DMS114 treated with DMSO at 0.1 percent for 48 hours (cell line): Measurements from ENCODE around the gene RYR2.
"Not testable (repeated sequence)": the region's sequence is repeated elsewhere in the genome, so short reads cannot be mapped to it uniquely, and the experiment has no call there.

Experiments
- DNase-seq: peaks from one replicate; lab custom pipeline; 2025; ENCODE audit not compliant: unreplicated experiment; lab: John Stamatoyannopoulos, UW

The RYR2 gene

DNA sequence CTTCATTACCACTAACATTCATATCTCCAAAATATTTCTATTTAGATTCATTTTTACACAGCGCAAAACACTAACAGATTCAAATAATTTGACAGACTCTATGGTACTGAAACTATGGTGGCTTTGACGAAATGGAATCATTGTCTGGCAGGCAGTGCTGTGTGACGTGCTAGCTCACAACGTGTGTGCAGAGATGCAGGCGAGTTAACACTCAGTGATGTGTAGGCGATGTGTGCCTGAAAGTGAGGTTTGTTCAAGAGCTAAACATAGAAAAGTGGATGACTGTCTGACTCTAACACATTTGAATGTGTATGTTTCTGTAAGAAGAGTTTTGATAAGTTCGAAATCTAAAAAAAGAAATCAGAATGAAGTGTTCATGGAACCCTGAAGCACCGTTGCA is 97.7 kb downstream of the RYR2 start:
- DNase-seq, result no peak

DNA sequence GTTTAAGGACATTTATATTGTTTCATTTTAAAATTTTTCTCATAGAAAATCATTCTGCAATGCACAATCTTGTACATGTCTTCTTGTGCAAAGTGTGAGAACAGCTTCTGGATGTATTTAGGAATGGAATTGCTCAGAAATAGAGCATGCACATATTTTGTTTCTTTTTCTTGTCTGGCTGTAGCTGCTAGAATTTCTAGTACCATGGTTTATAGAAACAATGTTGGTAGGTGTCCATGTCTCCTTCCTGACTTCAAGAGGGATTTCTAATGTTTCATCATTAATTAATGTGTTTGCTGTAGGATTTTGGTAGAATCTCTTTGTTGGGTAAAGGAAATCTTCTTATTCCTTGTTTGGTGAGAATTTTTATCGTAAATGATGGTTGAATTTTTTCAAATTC is 99.0 kb downstream of the RYR2 start:
- DNase-seq, result no peak

DNA sequence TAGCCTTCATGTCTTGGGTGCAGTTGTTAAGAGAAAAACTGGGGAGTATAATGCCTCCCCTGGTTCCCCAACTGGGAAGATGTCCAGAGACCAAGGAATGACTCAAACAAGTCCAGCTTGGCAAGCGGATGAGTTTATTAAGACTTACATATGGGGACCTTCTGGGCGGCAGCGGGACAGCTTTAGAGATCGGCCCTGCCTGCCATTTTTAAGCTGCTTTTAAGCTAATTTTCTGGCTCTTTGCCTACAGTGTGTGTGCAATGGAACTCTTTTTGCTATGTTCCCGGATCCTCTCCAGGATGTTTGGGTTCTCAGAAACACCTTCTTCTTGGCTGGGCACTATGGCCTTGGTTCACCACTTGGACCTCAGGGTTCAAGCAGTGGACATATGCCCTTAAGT is 99.5 kb downstream of the RYR2 start:
- DNase-seq, result no peak

DNA sequence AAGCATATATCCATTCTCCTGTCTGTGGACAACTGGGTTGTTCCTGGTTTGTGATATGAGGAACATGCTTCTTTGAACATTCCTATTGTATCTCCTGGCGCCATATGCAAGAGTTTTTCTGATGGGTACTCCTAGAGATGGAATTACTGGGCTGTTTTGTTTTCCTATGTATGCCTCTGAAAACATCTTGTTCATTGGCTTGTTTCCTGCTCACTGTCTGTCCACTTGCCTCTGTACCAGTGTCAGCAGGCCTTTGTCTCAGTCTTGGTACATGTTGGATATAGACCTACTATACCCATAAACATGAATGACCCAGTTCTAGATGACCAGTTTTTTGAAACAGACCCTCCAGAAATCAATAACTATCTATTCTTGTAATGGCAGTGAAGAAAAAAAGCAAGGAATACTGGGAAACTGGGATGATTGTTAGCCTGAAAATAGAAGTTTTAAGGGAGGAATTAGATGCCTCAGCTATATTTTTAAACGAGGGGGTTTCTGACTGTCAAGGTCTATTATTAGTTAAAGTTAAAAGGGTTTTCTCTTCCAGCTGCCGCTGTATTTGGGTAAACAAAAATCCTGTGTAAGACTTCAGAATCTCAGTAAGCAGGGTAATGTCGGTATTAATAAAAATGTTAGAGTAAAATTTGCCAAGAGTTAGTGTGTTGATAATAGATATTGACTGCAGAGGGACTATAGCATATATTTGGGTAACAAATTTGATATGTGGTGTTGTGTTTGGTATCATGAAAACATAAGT is 103.6 kb downstream of the RYR2 start:
- DNase-seq, result no peak

DNA sequence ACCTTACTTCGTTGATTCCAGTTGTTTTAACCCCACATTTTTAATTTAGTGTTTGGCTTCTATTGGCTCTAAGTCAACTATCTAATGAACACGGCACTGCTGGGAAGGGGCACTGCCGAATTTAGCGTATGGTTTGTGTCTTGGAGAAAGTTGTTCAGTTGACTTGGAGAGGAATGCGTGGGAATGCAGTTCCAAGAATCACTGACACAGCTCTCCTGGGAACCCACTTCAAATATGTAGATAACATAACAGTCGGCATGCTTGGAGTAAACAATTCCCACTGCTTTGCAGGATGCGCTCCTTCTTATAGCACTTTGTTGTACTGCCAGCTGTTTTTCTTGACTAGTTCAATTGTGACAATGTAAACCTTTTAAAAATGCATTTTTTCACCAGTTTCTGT is 104.3 kb downstream of the RYR2 start:
- DNase-seq, result no peak

GRCh38 chr1:237149857-237150256 is 107.9 kb downstream of the RYR2 start:
- DNase-seq, result no peak

- DNase-seq, result not testable (repeated sequence)
These were observed 110.0 kb downstream of the RYR2 start for GRCh38 chr1:237151979-237152378.

DNA sequence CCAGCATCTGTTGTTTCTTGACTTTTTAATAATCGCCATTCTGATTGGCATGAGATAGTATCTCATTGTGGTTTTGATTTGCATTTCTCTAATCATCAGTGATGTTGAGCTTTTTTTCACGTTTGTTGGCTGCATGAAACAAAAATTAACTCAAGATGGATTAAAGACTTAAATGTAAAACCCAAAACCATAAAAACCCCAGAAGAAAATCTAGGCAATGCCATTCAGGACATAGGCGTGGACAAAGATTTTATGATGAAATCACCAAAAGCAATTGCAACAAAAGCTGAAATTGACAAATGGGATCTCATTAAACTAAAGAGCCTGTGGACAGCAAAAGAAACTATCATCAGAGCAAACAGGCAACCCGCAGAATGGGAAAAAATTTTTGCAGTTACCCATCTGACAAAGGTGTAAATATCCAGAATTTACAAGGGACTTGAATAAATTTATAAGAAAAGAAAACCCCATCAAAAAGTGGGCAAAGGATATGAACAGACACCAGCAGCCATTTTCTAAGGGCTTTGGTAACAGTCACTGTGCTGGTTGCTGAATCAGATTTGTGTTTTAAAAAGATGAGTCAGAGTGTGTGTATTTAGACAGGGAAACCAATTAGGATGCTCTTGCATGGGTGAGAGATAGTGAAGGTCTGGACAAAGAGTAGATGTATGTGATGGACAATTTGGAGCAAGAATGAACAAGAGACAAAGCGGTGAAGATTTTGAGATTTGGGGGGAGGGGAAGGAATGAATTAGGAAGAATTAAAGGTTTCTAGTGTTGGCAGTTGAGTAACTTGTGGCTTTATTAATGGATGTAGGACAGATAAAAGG is 110.7 kb downstream of the RYR2 start:
- no peak for DNase-seq

- no peak for DNase-seq
These were observed 112.2 kb downstream of the RYR2 start for GRCh38 chr1:237154157-237154556.

DNA sequence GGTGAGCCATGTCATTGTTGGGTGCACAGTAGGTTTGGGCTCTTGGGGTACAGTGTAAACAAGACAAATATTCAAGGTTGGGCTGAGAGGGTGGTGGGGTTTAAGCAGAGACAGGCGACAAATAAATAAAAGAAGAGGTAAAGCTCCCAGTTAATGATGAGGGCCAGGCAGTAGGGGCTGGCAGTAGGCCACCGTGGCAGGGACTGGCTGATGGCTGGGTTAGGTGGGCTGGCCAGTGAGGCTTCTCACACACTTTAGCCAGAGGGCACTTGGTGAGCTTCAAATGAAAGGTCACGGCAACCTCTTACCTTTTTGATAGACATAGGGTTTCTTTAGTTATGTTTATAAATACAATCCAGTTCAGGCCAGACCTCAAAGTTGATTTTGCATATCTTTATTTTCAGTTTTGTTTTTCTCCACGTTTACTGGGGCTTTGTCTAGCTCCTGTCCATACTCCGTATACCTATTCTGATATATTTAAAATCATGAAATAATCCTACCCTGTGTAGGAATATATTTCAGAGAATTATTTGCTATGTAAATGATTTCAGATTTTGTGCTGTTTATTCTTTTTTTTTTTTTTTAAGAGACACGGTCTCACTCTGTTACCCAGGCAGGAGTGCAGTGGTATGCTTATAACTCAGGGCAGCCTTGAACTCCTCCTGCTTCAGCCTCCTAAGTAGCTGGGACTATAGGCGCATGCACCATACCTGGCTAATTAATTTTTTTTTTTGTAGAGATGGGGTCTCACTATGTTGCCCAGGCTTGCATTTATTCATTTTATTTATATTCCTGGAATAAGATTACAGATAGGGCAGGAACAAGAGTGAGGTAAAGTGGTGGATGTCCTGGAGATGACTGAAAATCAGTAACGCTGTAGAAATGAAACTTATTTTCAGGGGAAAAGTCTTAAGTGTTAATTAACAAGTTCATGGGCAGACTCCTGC is 122.7 kb downstream of the RYR2 start:
- DNase-seq, result no peak

DNA sequence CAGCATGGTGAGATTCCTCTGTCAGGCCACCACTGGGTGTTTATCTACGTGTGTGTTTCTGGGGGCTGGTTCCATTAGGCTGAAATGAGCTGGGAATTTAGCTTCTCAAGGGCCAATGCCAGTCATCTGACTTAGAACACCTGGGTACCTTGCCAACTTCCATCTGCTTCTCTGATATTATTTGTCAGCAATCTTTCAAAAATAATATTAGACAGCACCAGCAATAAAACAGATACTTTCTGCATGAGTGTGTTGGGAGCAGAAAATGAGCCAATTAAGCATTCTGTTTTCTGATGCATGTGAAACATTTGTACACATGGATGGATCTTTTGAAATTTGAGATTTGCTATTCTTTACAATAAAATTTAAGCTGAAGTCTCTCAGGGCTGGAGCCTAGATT is 124.1 kb downstream of the RYR2 start:
- DNase-seq, result no peak

DNA sequence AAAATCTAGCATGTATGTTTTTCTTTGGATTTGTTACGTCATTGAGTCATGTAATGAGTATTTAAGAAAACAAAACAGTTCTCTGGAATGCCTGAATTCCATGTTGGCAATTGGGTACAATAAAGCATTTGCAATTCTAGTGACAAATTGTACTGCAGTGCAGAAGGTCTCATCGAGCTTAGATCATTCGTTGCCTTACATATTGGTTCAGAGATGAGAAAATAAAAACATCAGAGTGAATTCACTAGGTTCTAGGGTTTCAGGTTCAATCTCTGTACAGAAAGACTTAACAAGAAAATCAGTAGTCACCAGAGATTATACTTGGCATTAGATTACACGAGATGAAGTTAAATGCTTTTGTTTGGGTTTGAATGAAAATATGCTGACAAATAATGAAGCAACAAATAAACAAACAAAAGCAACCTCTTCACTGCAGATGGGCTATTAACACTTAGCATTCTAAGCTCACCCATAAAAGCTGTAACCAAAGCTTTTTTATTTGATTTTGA is 124.7 kb downstream of the RYR2 start:
- DNase-seq, result no peak

DNA sequence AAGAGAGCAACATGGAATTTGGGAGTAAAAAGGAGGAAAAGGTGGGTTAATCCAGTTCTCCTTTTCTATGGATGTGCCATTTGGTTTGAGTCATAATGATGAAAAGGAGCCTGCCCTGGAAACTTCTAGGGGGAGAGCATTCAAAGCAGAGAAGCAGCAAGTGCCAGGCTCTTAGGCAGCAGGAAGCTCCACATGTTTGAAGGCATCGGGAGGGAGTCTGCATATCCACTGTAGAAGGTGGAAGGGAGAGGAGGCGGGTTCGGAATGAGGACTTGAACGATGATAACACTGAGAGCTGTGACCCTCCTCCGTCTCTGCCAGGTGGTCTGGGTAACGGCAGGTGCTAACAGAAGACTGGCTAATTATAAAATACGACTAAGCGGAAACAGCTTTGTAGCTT is 128.2 kb downstream of the RYR2 start:
- DNase-seq, result no peak

DNA sequence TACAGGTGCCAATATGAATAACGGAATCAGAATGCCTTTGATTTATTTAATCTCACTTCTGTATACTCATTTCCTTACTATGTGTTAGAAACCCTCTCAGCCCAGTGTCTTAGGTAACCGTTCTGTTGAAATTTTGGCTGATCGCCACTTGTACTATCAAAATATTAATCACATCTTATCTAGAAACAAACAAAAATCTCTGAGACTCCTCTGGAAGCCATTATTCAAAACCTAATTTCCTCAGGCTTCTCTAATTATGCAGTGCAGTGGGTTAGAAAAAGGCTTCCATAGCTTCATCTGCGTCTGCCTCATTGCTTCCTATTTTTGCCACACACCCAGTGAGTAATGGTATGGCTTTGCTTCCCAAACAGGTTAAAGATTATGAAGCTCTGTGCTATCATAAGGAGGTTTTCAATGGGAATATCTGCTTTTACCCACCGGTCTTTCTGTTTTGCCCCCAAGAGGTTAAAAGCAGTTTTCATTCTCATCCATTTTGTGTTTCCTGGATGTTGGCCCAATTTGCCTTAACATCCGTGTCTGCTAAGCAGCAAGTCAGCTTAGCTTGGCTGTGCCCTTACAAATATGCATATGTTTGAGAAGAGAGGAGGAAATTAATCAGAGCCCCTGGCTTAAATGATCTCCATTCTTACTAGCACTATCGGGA is 129.6 kb downstream of the RYR2 start:
- no peak for DNase-seq

DNA sequence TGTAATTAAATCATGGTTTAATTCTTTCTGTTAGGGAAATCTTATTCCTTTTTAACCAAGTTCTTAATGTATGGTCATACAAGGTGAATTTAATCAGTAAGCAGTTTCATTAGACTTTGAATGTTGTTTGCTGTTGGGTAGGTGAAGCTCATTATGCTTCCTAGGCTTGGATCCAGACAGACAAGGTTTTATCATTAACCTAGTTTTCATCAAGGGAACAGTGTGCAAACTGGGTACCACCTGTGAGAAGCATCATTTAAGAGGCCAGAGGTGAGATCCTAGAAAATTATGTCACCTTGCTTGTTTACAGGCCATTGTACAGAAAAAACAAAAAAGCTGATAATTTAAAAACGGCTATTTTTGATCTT is 130.1 kb downstream of the RYR2 start:
- DNase-seq, result no peak

GRCh38 chr1:237179503-237179902 is 137.5 kb downstream of the RYR2 start:
- no peak for DNase-seq

DNA sequence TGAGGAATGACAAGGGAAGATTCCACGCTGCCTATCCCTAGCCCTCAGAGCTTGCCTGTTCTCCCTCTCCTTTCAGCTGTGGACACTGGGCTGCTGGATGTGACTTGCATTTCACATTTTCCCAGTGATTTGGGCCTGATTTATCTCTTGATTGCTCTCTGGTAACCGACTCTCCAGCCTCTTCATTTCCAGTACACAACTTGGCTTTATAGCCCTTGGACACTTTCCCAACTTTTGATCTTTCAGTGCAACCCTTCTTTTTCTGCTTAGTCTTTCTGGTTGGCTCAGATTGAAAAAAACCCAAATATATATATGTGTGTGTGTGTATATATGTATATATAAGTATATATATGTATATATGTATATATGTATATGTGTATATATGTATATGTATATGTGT is 138.3 kb downstream of the RYR2 start:
- DNase-seq, result no peak

DNA sequence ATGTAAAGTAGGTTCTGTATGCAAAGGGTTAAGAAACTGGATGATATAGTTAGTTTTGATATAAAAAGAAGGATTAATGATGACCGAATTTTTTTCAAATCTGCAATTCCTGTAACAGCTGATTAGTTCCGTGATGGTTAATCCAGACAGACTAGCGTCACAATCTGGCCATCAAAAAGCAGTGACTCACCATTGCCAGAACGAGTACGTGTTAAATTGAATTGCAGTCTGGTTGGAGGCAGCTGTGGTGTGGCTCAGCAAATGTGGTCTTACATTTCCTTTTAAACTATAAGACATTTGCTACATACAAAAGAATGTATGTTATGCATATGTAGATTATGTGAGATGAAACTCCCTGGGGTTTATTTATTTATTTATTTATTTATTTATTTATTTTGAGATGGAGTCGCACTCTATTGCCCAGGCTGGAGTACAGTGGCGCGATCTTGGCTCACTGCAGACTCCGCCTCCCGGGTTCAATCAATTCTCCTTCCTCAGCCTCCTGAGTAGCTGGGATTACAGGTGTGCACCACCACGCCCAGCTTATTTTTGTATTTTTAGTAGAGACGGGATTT is 139.8 kb downstream of the RYR2 start:
- DNase-seq, result no peak

GRCh38 chr1:237183963-237184540 is 142.1 kb downstream of the RYR2 start:
- no peak for DNase-seq

- DNase-seq, result no peak
These were observed 144.7 kb downstream of the RYR2 start for GRCh38 chr1:237186675-237187074.
